SK-N-SH (cell line): ENCODE results near the gene IQCK. TPM values are rescaled to one million over a fixed set of nuclear protein-coding genes. Genes with fewer than 3 reads are reported as not detected.

Experiments used
- CTCF ChIA-PET: fragments of 300-600, 350-600 bp; formaldehyde crosslinking; extraction: SDS; loops from one replicate; lab custom pipeline; 2021; lab: Yijun Ruan, JAX
- POLR2A ChIA-PET: fragments of 350-600 bp; sonication (Branson Sonifier 250); formaldehyde crosslinking; extraction: SDS; loops from one replicate; lab custom pipeline; 2020; ENCODE audit warnings: antibody characterized with exemption, inconsistent platforms; lab: Yijun Ruan, JAX
- DNase-seq: peaks from one replicate; pipeline ENCODE4 v3.0.0; 2012
- H2AFZ ChIP-seq: fragments of 200-600 bp; sonication (generic); 2 replicates; pipeline ENCODE4 v1.8.1; 2016; ENCODE audit warnings: antibody characterized with exemption, mild to moderate bottlenecking, low read depth
- H3F3A ChIP-seq: fragments of 200-600 bp; sonication (generic); replicated peaks from 2 replicates; pipeline ENCODE3; 2016; ENCODE audit warnings: antibody characterized with exemption, mild to moderate bottlenecking; ENCODE audit not compliant: insufficient read depth
- H3K27ac ChIP-seq, 2 experiments: fragments of 200-500 bp in 1 of 2; fragments of 200-600 bp in 1 of 2; sonication (Bioruptor generic) in 1 of 2; sonication (generic), shearing (Covaris generic) in 1 of 2; 2 replicates each; pipeline versions ENCODE4 v1.5.1 to v1.6.1; 2014 to 2016; ENCODE audit warnings: low read depth in 2 of 2, inconsistent platforms in 1 of 2, low read length in 1 of 2, mild to moderate bottlenecking in 1 of 2, mixed read lengths in 1 of 2
- H3K27me3 ChIP-seq: fragments of 200-600 bp; sonication (generic), shearing (Covaris generic); 2 replicates; pipeline ENCODE4 v1.6.1; 2016; ENCODE audit warnings: mixed run types; ENCODE audit not compliant: insufficient read depth
- H3K36me3 ChIP-seq, 2 experiments: fragments of 200-500 bp in 1 of 2; fragments of 200-600 bp in 1 of 2; sonication (Bioruptor generic) in 1 of 2; sonication (generic) in 1 of 2; replicated peaks in 1 of 2; 2 replicates each; pipeline versions ENCODE3 to v1.5.1; 2014 to 2016; ENCODE audit warnings: low read length in 1 of 2, mild to moderate bottlenecking in 1 of 2; ENCODE audit not compliant: insufficient read depth in 2 of 2, control insufficient read depth in 1 of 2
- H3K4me1 ChIP-seq, 2 experiments: fragments of 200-500 bp in 1 of 2; fragments of 200-600 bp in 1 of 2; sonication (Bioruptor generic) in 1 of 2; sonication (generic), shearing (Covaris generic) in 1 of 2; 2 replicates each; pipeline versions ENCODE4 v1.5.1 to v1.6.1; 2014 to 2016; ENCODE audit warnings: low read depth in 1 of 2, low read length in 1 of 2, mixed run types in 1 of 2; ENCODE audit not compliant: insufficient read depth in 2 of 2, control insufficient read depth in 1 of 2
- H3K4me2 ChIP-seq: fragments of 200-600 bp; sonication (generic), shearing (Covaris generic); 2 replicates; pipeline ENCODE4 v1.6.1; 2017; ENCODE audit warnings: mixed run types
- H3K4me3 ChIP-seq, 2 experiments: fragments of 200-500 bp in 1 of 2; fragments of 200-600 bp in 1 of 2; sonication (Bioruptor generic) in 1 of 2; sonication (generic), shearing (Covaris generic) in 1 of 2; 2 replicates each; pipeline versions ENCODE4 v1.5.1 to v1.8.1; 2014 to 2016; ENCODE audit warnings: low read depth in 2 of 2, inconsistent platforms in 1 of 2, low read length in 1 of 2, mild to moderate bottlenecking in 1 of 2, mixed read lengths in 1 of 2, moderate library complexity in 1 of 2
- H3K79me2 ChIP-seq: fragments of 200-600 bp; sonication (generic); 2 replicates; pipeline ENCODE4 v1.8.1; 2017; ENCODE audit warnings: mild to moderate bottlenecking; ENCODE audit not compliant: insufficient read depth
- H3K9ac ChIP-seq: fragments of 200-600 bp; sonication (generic); 2 replicates; pipeline ENCODE4 v1.6.1; 2017; ENCODE audit warnings: mixed run types
- H3K9me2 ChIP-seq: fragments of 200-600 bp; sonication (generic); 2 replicates; pipeline ENCODE4 v1.6.1; 2017; ENCODE audit warnings: mixed run types
- H3K9me3 ChIP-seq: fragments of 200-600 bp; sonication (generic); 2 replicates; pipeline ENCODE4 v1.6.1; 2017; ENCODE audit warnings: mixed run types, mild to moderate bottlenecking, moderate library complexity
- H4K20me1 ChIP-seq: fragments of 200-600 bp; sonication (generic); 2 replicates; pipeline ENCODE4 v1.6.1; 2017; ENCODE audit warnings: mild to moderate bottlenecking, mixed run types; ENCODE audit not compliant: insufficient read depth
- EP300 ChIP-seq, 2 experiments: IDR thresholded peaks; 2 replicates each; pipeline versions ENCODE4 v1.4.0 to v1.6.1; 2012; ENCODE audit warnings: borderline replicate concordance in 1 of 2, low read depth in 1 of 2, low read length in 1 of 2
- GABPA ChIP-seq: IDR thresholded peaks from 2 replicates; pipeline ENCODE4 v1.4.0; 2012; ENCODE audit warnings: low read depth, mild to moderate bottlenecking
- GATA2 ChIP-seq: sonication (generic); formaldehyde crosslinking; IDR thresholded peaks from 2 replicates; pipeline ENCODE4 v1.5.0; 2020; ENCODE audit warnings: mild to moderate bottlenecking, missing genetic modification reagents
- MEF2A ChIP-seq: IDR thresholded peaks from 2 replicates; pipeline ENCODE4 v1.4.0; 2012; ENCODE audit warnings: low read depth, borderline replicate concordance
- MXI1 ChIP-seq: IDR thresholded peaks from 2 replicates; pipeline ENCODE4 v1.6.1; 2012; ENCODE audit warnings: mild to moderate bottlenecking, low read depth, low read length, improper control_type of control experiment
- NFIC ChIP-seq: IDR thresholded peaks from 2 replicates; pipeline ENCODE4 v1.4.0; 2012; ENCODE audit warnings: borderline replicate concordance
- RCOR1 ChIP-seq: fragments of 150-350 bp; IDR thresholded peaks from 2 replicates; pipeline ENCODE4 v1.6.1; 2017; ENCODE audit warnings: antibody characterized with exemption, low read length
- SMC3 ChIP-seq: IDR thresholded peaks from 2 replicates; pipeline ENCODE4 v1.6.1; 2012; ENCODE audit warnings: low read depth, low read length, improper control_type of control experiment
- TAF1 ChIP-seq: IDR thresholded peaks from 2 replicates; pipeline ENCODE4 v1.6.1; 2012; ENCODE audit warnings: low read depth, mild to moderate bottlenecking, low read length, moderate library complexity, borderline replicate concordance
- TCF12 ChIP-seq: IDR thresholded peaks from 2 replicates; pipeline ENCODE4 v1.4.0; 2012
- YY1 ChIP-seq: IDR thresholded peaks from 2 replicates; pipeline ENCODE4 v1.4.0; 2012; ENCODE audit warnings: low read depth, mild to moderate bottlenecking
- WGBS: methylation state at CpG from one replicate; pipeline ENCODE4 v1.1.6; 2017; ENCODE audit warnings: low lambda C conversion rate; 5-methylcytosine and 5-hydroxymethylcytosine counted together
- polyA plus RNA-seq, 3 experiments: library from polyadenylated mRNA; depleted of rRNA; stranded (reverse); fragments of >200 nt; gene quantifications; 2 replicates each; pipeline ENCODE4 v1.2.3, GENCODE V29; 2012
- TF ChIP-seq, protein P1 (sequence below): IDR thresholded peaks from 2 replicates; pipeline ENCODE4; 2012
- TF ChIP-seq, protein P2 (sequence below): fragments of 150-350 bp; IDR thresholded peaks from 2 replicates; pipeline ENCODE4 v1.6.1; 2016; ENCODE audit warnings: mild to moderate bottlenecking, low read depth, low read length
- TF ChIP-seq, protein P3 (sequence below): IDR thresholded peaks from 2 replicates; pipeline ENCODE4 v1.4.0; 2012; ENCODE audit warnings: low read depth
- TF ChIP-seq, protein P4 (sequence below): IDR thresholded peaks from 2 replicates; pipeline ENCODE4 v1.4.0; 2012; ENCODE audit warnings: low read depth, borderline replicate concordance
- TF ChIP-seq, protein P5 (sequence below): fragments of 150-350 bp; IDR thresholded peaks from 2 replicates; pipeline ENCODE4 v1.6.1; 2017; ENCODE audit warnings: antibody characterized with exemption, low read length, low read depth, borderline replicate concordance

The IQCK gene
- polyA plus RNA-seq, 1 of the 3 experiments (the other 2 are of a cell fraction), result 7.3 TPM

DNA sequence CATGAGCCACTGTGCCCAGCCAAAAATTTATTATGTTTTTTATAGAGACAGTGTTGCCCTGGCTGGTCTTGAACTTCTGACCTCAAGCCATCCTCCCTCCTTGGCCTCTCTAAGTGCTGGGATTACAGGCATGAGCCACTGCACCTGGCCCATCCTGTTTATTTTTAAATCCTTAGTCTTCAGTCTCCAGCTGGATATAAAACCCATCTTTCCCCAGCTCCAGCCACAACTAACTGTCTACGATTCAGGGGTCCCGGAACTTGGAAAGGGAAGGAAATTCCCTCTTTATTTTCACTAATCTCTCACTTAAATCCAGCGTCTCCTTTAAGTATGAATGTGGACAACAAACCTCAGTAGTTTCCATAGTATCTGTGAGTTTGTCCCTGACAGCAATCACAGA is 62.2 kb downstream of the IQCK start:
- 93% methylated on average over 3 of the region's 3 CpGs for WGBS
- Histone ChIP-seq H3K4me2 (no peak overlapping the region), H3F3A (no peaks in the 10 kb centered on the region), H4K20me1 (no peaks in the 10 kb centered on the region), H3K4me1 (no peaks in the 10 kb centered on the region), H3K4me3 (no peak overlapping the region), H3K27ac (no peak overlapping the region), H3K9me3 (no peaks in the 10 kb centered on the region), H3K36me3 (no peaks in the 10 kb centered on the region), H3K27me3 (no peaks in the 10 kb centered on the region), H3K9ac (no peak overlapping the region), H3K79me2 (no peaks in the 10 kb centered on the region), H2AFZ (no peak overlapping the region), H3K9me2 (no peaks in the 10 kb centered on the region)
- POLR2A ChIA-PET, result no interaction called here
- no peak for TF ChIP-seq SMC3
- TF ChIP-seq, protein P1, sequence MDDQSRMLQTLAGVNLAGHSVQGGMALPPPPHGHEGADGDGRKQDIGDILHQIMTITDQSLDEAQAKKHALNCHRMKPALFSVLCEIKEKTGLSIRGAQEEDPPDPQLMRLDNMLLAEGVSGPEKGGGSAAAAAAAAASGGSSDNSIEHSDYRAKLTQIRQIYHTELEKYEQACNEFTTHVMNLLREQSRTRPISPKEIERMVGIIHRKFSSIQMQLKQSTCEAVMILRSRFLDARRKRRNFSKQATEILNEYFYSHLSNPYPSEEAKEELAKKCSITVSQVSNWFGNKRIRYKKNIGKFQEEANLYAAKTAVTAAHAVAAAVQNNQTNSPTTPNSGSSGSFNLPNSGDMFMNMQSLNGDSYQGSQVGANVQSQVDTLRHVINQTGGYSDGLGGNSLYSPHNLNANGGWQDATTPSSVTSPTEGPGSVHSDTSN, result no peak
- TF ChIP-seq TAF1, result no peak
- no peak for TF ChIP-seq YY1
- TF ChIP-seq, protein P2, sequence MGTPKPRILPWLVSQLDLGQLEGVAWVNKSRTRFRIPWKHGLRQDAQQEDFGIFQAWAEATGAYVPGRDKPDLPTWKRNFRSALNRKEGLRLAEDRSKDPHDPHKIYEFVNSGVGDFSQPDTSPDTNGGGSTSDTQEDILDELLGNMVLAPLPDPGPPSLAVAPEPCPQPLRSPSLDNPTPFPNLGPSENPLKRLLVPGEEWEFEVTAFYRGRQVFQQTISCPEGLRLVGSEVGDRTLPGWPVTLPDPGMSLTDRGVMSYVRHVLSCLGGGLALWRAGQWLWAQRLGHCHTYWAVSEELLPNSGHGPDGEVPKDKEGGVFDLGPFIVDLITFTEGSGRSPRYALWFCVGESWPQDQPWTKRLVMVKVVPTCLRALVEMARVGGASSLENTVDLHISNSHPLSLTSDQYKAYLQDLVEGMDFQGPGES, result no peak
- TF ChIP-seq, protein P3, sequence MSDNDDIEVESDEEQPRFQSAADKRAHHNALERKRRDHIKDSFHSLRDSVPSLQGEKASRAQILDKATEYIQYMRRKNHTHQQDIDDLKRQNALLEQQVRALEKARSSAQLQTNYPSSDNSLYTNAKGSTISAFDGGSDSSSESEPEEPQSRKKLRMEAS, result no peak
- TF ChIP-seq MEF2A, result no peak
- TF ChIP-seq NFIC, result no peak
- no peak for TF ChIP-seq MXI1
- TF ChIP-seq RCOR1, result no peak
- TF ChIP-seq TCF12, result no peak
- no peak for TF ChIP-seq GATA2 (CRISPR knock-in tag)
- TF ChIP-seq, protein P4, sequence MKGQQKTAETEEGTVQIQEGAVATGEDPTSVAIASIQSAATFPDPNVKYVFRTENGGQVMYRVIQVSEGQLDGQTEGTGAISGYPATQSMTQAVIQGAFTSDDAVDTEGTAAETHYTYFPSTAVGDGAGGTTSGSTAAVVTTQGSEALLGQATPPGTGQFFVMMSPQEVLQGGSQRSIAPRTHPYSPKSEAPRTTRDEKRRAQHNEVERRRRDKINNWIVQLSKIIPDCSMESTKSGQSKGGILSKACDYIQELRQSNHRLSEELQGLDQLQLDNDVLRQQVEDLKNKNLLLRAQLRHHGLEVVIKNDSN, result no peak
- no peak for DNase-seq
- CTCF ChIA-PET, result no interaction called here

DNA sequence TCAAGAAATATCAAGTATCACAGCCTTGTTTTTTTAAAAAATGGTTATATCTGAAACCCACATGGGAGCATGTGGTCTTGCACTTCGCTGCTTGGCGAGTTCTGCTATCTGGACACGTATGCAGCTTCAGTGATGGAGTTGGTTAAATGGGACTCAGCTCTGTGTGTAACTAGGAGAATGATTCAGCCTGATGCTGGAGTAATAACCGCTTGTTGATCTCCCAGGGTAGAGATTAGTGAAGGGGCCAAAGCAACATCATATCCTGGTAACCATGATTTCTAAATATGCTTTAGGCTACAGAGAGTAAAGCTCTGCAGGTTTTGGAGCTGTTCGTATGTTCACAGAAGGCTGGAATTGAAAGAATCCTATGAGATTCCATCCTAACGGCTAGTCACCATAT is 63.2 kb downstream of the IQCK start:
- TF ChIP-seq, protein P5, sequence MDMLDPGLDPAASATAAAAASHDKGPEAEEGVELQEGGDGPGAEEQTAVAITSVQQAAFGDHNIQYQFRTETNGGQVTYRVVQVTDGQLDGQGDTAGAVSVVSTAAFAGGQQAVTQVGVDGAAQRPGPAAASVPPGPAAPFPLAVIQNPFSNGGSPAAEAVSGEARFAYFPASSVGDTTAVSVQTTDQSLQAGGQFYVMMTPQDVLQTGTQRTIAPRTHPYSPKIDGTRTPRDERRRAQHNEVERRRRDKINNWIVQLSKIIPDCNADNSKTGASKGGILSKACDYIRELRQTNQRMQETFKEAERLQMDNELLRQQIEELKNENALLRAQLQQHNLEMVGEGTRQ, result no peak
- no peak for TF ChIP-seq GABPA
- TF ChIP-seq, protein P1, result no peak
- no peak for TF ChIP-seq EP300 (IDR thresholded peaks at IDR 0.05; ENCODE audit: borderline replicate concordance in 1 of 2, low read depth in 1 of 2, low read length in 1 of 2)
- no peak for TF ChIP-seq TAF1
- no peak for DNase-seq
- Histone ChIP-seq H3K4me2 (no peak overlapping the region), H3K9me2 (no peaks in the 10 kb centered on the region), H3K36me3 (no peaks in the 10 kb centered on the region), H3F3A (no peaks in the 10 kb centered on the region), H3K4me3 (no peak overlapping the region), H3K27ac (no peak overlapping the region), H3K27me3 (no peaks in the 10 kb centered on the region), H3K4me1 (no peaks in the 10 kb centered on the region), H3K9me3 (no peaks in the 10 kb centered on the region), H3K9ac (no peak overlapping the region), H2AFZ (no peak overlapping the region), H4K20me1 (no peaks in the 10 kb centered on the region), H3K79me2 (no peaks in the 10 kb centered on the region)
- CTCF ChIA-PET, result no interaction called here
- 92% methylated on average over 6 of the region's 6 CpGs for WGBS
- POLR2A ChIA-PET, result no interaction called here
